Mucosa of rectum (tissue), 2 donors: Measurements from ENCODE around the gene NUP50.

ENCODE experiments used
- H3K27ac ChIP-seq, 2 donors: one replicate each; pipeline ENCODE4 v1.7.0; 2013; ENCODE audit warnings: inconsistent platforms in 2 of 2, low read depth in 2 of 2, low read length in 2 of 2
- H3K27me3 ChIP-seq, 2 donors: one replicate each; pipeline ENCODE4 v1.7.0; 2013; ENCODE audit warnings: low read length in 2 of 2; ENCODE audit not compliant: control insufficient read depth in 2 of 2, insufficient read depth in 2 of 2
- H3K36me3 ChIP-seq, 2 donors: one replicate each; pipeline ENCODE4 v1.7.0; 2013; ENCODE audit warnings: low read length in 2 of 2; ENCODE audit not compliant: control insufficient read depth in 2 of 2, insufficient read depth in 2 of 2
- H3K4me1 ChIP-seq, 2 donors: one replicate each; pipeline ENCODE4 v1.7.0; 2013; ENCODE audit warnings: low read length in 2 of 2, mild to moderate bottlenecking in 1 of 2; ENCODE audit not compliant: control insufficient read depth in 2 of 2, insufficient read depth in 2 of 2
- H3K4me3 ChIP-seq, 2 donors: one replicate each; pipeline ENCODE4 v1.7.0; 2013; ENCODE audit warnings: low read length in 2 of 2
- H3K9ac ChIP-seq, 2 donors: one replicate each; pipeline ENCODE4 v1.7.0; 2013; ENCODE audit warnings: low read length in 2 of 2, low read depth in 1 of 2, mild to moderate bottlenecking in 1 of 2
- H3K9me3 ChIP-seq, 2 donors: one replicate each; pipeline ENCODE4 v1.7.0; 2013; ENCODE audit warnings: low read length in 2 of 2; ENCODE audit not compliant: control insufficient read depth in 2 of 2
- donor health status: healthy.
- donor health status: Normal muscosa, but diverticular disease.

Gene NUP50

DNA sequence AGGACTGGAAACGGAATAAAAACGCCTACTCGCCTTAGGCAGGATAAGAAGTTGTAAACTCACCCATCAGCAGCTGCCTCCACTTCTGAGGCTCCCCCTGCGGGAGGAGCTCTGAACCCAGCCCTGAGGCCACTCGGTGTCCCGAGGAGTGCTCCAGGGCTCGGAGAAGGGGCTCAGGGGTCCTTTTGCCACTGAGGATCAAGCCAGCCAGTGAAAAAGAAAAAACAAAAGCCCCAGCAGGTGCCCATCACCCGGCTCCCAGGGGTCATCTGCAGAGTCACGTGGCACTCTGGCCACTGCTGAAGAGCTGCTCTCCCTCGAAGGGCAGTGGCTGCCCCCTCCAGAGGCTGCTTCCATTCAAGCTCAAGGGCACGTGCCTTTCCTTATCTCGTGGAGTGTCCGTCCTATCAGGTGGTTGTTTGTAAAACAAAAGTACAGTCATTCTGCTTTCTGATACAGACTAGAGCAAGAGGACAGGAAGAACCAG is 29.0 kb downstream of the NUP50 start:
- Histone ChIP-seq H3K4me3 (no peak overlapping the region), H3K4me1 (no peaks in the 10 kb centered on the region), H3K27me3 (no peaks in the 10 kb centered on the region), H3K9me3 (no peaks in the 10 kb centered on the region), H3K9ac (no peak overlapping the region), H3K27ac (no peak overlapping the region), H3K36me3 (peaks cover 6 to 17% of the 10 kb centered on the region in 2 donors)

DNA sequence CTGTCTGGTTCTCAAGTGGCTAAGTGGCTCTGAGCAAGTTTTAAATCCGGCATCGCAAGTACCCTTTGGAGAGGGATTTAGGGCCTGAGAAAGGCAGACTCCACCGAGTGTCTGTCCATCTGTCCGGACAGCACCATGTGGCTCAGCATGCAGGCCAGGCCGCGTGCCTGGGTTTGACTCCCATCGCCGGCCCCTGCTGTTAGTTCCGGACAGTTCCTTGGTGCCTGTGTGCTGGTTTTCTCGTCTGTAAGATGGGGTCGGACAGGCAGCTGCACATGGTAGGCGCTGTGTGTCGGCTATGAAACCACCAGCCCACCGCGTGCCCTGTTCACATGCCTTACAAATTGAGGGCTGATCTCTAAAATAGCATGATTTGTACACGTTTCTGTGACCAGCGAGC is 31.0 kb downstream of the NUP50 start:
- no peak overlapping the region for H3K9ac ChIP-seq
- no peaks in the 10 kb centered on the region for H3K27me3 ChIP-seq
- H3K9me3 ChIP-seq = no peaks in the 10 kb centered on the region
- peaks cover 21 to 29% of the 10 kb centered on the region in 2 donors for H3K36me3 ChIP-seq
- no peak overlapping the region for H3K4me3 ChIP-seq
- no peaks in the 10 kb centered on the region for H3K4me1 ChIP-seq
- no peak overlapping the region for H3K27ac ChIP-seq

- Histone ChIP-seq H3K27me3 (no peaks in the 10 kb centered on the region), H3K4me3 (no peak overlapping the region), H3K9me3 (no peaks in the 10 kb centered on the region), H3K4me1 (no peaks in the 10 kb centered on the region), H3K27ac (no peak overlapping the region), H3K9ac (no peak overlapping the region), H3K36me3 (peaks cover 21 to 34% of the 10 kb centered on the region in 2 donors)
These were observed 31.9 kb downstream of the NUP50 start for GRCh38 chr22:45195616-45196015.

DNA sequence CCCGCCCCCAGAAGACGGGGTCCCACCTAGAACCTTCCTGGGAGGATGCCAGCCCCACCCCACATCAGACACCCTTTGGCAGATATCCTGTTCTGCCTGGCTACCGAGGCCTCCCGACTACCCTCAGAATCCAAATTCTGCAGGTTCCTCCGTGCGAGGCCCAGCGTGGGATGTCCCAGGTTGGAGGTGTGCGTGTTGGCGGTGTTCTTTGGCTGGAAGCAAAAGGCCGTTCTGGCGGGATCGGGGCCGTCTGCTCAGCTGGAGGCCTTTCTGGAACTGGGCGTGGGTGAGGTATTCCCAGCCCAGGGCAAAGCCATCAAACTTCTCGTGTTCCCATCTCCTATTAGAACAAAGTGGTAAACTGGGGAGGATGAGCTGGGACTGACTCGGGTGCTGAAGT is 32.6 kb downstream of the NUP50 start:
- Histone ChIP-seq H3K9me3 (no peaks in the 10 kb centered on the region), H3K36me3 (peaks cover 21 to 35% of the 10 kb centered on the region in 2 donors), H3K27me3 (no peaks in the 10 kb centered on the region), H3K4me3 (no peak overlapping the region), H3K9ac (no peak overlapping the region), H3K4me1 (no peaks in the 10 kb centered on the region), H3K27ac (no peak overlapping the region)

GRCh38 chr22:45196926-45197605 is 33.3 kb downstream of the NUP50 start:
- Histone ChIP-seq H3K36me3 (peaks cover 21 to 35% of the 10 kb centered on the region in 2 donors), H3K4me1 (peaks cover 2 to 5% of the 10 kb centered on the region in 2 donors), H3K9ac (no peak overlapping the region), H3K27me3 (no peaks in the 10 kb centered on the region), H3K27ac (no peak overlapping the region), H3K4me3 (no peak overlapping the region), H3K9me3 (no peaks in the 10 kb centered on the region)

DNA sequence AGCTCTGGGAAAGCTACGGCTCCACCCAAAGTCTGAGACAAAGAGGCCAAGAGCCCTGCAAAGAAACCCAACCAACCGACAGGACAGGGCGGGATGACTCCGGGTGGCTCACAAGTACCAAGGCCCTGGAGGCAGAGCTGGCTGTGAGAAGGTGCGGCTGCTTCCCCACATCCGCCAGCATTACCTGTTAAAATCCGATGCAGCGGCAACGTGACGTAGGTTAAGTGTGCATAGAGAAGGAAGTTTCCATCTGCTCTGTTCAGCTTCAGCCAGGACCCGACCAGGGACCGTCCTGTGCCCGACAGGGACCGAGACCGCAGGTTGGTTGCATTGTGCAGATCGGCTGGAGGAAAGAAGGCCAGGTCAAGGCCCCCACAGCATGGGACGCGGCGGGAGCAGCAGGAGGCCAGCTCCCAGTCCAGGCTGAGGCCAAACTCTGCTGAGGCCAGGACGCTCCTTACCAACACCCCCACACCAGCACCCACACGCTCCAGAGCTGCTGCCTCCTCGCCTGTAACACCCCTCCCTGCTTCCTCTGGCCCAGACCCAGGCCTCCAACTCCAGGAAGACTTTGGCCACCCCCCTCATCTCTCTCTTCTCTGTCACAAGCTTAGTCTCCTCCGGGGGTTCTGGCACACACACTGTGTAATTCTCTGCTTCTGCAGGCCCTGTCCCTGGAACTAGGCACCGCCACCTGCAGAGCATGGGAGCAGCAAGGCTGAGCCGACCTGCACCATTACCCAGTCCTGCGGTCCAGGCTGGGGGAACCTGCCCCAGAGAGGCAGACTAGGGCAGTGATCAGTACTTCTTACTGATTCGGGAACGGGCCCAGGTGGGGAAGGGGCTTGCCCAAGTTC is 34.1 kb downstream of the NUP50 start:
- Histone ChIP-seq H3K27ac (no peak overlapping the region), H3K9me3 (no peaks in the 10 kb centered on the region), H3K27me3 (no peaks in the 10 kb centered on the region), H3K36me3 (peaks cover 21 to 41% of the 10 kb centered on the region in 2 donors), H3K4me1 (peaks cover 3 to 5% of the 10 kb centered on the region in 2 donors), H3K9ac (no peak overlapping the region), H3K4me3 (no peak overlapping the region)

DNA sequence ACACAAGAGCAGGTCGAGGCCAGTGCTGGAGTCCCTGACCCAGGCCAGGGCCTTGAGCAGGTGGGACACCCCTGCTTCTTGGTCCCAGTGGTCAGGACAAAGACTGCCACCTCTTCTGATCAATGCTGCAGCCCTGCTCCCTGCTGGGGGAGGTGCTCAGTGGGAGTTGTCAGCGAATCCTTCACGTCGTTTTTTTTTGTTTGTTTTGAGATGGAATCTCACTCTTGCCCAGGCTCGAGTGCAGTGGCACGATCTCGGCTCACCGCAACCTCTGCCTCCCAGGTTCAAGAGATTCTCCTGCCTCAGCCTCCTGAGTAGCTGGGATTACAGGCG is 34.7 kb downstream of the NUP50 start:
- H3K4me3 ChIP-seq = no peak overlapping the region
- no peak overlapping the region for H3K9ac ChIP-seq
- H3K27me3 ChIP-seq = no peaks in the 10 kb centered on the region
- peaks cover 21 to 41% of the 10 kb centered on the region in 2 donors for H3K36me3 ChIP-seq
- H3K4me1 ChIP-seq = peaks cover 3 to 5% of the 10 kb centered on the region in 2 donors
- H3K9me3 ChIP-seq = no peaks in the 10 kb centered on the region
- no peak overlapping the region for H3K27ac ChIP-seq

- H3K9ac ChIP-seq = no peak overlapping the region
- peaks cover 17 to 47% of the 10 kb centered on the region in 2 donors for H3K36me3 ChIP-seq
- no peak overlapping the region for H3K4me3 ChIP-seq
- no peaks in the 10 kb centered on the region for H3K9me3 ChIP-seq
- H3K4me1 ChIP-seq = peaks cover 3 to 5% of the 10 kb centered on the region in 2 donors
- H3K27ac ChIP-seq = no peak overlapping the region
- no peaks in the 10 kb centered on the region for H3K27me3 ChIP-seq
These were observed 36.0 kb downstream of the NUP50 start for GRCh38 chr22:45199723-45200122.

- no peak overlapping the region for H3K27ac ChIP-seq
- no peak overlapping the region for H3K4me3 ChIP-seq
- no peak overlapping the region for H3K9ac ChIP-seq
- no peaks in the 10 kb centered on the region for H3K9me3 ChIP-seq
- peaks cover 20 to 50% of the 10 kb centered on the region in 2 donors for H3K36me3 ChIP-seq
- H3K4me1 ChIP-seq = peaks cover 3 to 5% of the 10 kb centered on the region in 2 donors
- no peaks in the 10 kb centered on the region for H3K27me3 ChIP-seq
These were observed 36.5 kb downstream of the NUP50 start for GRCh38 chr22:45200230-45200629.

GRCh38 chr22:45200860-45201511 is 37.3 kb downstream of the NUP50 start:
- Histone ChIP-seq H3K9me3 (no peaks in the 10 kb centered on the region), H3K9ac (no peak overlapping the region), H3K27ac (no peak overlapping the region), H3K4me1 (peaks cover 3 to 5% of the 10 kb centered on the region in 2 donors), H3K27me3 (no peaks in the 10 kb centered on the region), H3K4me3 (no peak overlapping the region), H3K36me3 (peaks cover 20 to 52% of the 10 kb centered on the region in 2 donors)
